SK-N-SH treated with all-trans-retinoic acid at 6 μM for 48 hours (cell line): ENCODE measurements around the gene GPD1.

ENCODE experiments used
- CSDC2 ChIP-seq: fragments of 250-450 bp; sonication (Bioruptor Pico); IDR thresholded peaks from 2 replicates; pipeline ENCODE4 v1.5.0; 2020; ENCODE audit warnings: mild to moderate bottlenecking, moderate library complexity
- CSRNP3 ChIP-seq: fragments of 250-450 bp; sonication (Bioruptor Pico); IDR thresholded peaks from 2 replicates; pipeline ENCODE4 v1.5.1; 2021; ENCODE audit warnings: mild to moderate bottlenecking, moderate library complexity
- GLIS3 ChIP-seq: fragments of 250-450 bp; sonication (Bioruptor Pico); IDR thresholded peaks from 2 replicates; pipeline ENCODE4 v1.5.0; 2020; ENCODE audit warnings: mild to moderate bottlenecking, moderate library complexity
- ISL1 ChIP-seq: fragments of 250-450 bp; sonication (Bioruptor Pico); IDR thresholded peaks from 2 replicates; pipeline ENCODE4 v2.1.2; 2022; ENCODE audit warnings: mild to moderate bottlenecking, moderate library complexity
- PATZ1 ChIP-seq: fragments of 250-450 bp; sonication (Bioruptor Pico); IDR thresholded peaks from 2 replicates; pipeline ENCODE4 v1.8.0; 2020; ENCODE audit warnings: mild to moderate bottlenecking, moderate library complexity, borderline replicate concordance
- RARB ChIP-seq: fragments of 250-450 bp; sonication (Bioruptor Pico); IDR thresholded peaks from 2 replicates; pipeline ENCODE4 v1.8.0; 2021; ENCODE audit warnings: mild to moderate bottlenecking, moderate library complexity
- SNAI2 ChIP-seq: fragments of 250-450 bp; sonication (Bioruptor Pico); IDR thresholded peaks from 2 replicates; pipeline ENCODE4 v1.5.0; 2020; ENCODE audit warnings: mild to moderate bottlenecking, moderate library complexity
- ZFP30 ChIP-seq: fragments of 450-650 bp; formaldehyde crosslinking; IDR thresholded peaks from 2 replicates; pipeline ENCODE4 v1.5.0; 2022; ENCODE audit warnings: mild to moderate bottlenecking, moderate library complexity
- ZNF70 ChIP-seq: fragments of 450-650 bp; formaldehyde crosslinking; IDR thresholded peaks from 2 replicates; pipeline ENCODE4 v1.5.0; 2020; ENCODE audit warnings: mild to moderate bottlenecking, moderate library complexity
- TF ChIP-seq, protein P1 (sequence below): fragments of 250-450 bp; sonication (Bioruptor Pico); IDR thresholded peaks from 2 replicates; pipeline ENCODE4 v1.5.1; 2020; ENCODE audit warnings: low read depth, mild to moderate bottlenecking, moderate library complexity

GRCh38 chr12:50120953-50121352 lies 17.1 kb downstream of the GPD1 start:
- TF ChIP-seq CSDC2 (CRISPR knock-in tag): no peak
- TF ChIP-seq SNAI2 (CRISPR knock-in tag): no peak
- TF ChIP-seq RARB (CRISPR knock-in tag): no peak
- TF ChIP-seq PATZ1: no peak
- no peak for TF ChIP-seq ZFP30 (CRISPR knock-in tag)
- TF ChIP-seq, protein P1, sequence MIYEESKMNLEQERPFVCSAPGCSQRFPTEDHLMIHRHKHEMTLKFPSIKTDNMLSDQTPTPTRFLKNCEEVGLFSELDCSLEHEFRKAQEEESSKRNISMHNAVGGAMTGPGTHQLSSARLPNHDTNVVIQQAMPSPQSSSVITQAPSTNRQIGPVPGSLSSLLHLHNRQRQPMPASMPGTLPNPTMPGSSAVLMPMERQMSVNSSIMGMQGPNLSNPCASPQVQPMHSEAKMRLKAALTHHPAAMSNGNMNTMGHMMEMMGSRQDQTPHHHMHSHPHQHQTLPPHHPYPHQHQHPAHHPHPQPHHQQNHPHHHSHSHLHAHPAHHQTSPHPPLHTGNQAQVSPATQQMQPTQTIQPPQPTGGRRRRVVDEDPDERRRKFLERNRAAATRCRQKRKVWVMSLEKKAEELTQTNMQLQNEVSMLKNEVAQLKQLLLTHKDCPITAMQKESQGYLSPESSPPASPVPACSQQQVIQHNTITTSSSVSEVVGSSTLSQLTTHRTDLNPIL (CRISPR knock-in tag): no peak
- no peak for TF ChIP-seq ZNF70
- no peak for TF ChIP-seq GLIS3 (CRISPR knock-in tag)
- no peak for TF ChIP-seq CSRNP3
- no peak for TF ChIP-seq ISL1 (CRISPR knock-in tag)
